HL-60 (cell line): ENCODE data around the gene DIP2C.

Source experiments
- GABPA ChIP-seq: IDR thresholded peaks from 2 replicates; pipeline ENCODE4 v1.6.1; 2012; ENCODE audit warnings: low read depth
- POLR2AphosphoS5 ChIP-seq: IDR thresholded peaks from 2 replicates; pipeline ENCODE4 v1.6.1; 2012; ENCODE audit warnings: low read depth
- TF ChIP-seq, protein P1 (sequence below): IDR thresholded peaks from one replicate; pipeline ENCODE4 v1.5.1; 2011; ENCODE audit warnings: low read length, control low read depth, inconsistent platforms; ENCODE audit not compliant: insufficient read depth
- TF ChIP-seq, protein P2 (sequence below): IDR thresholded peaks from 2 replicates; pipeline ENCODE4 v1.6.1; 2012; ENCODE audit warnings: low read depth; ENCODE audit not compliant: insufficient replicate concordance

DNA sequence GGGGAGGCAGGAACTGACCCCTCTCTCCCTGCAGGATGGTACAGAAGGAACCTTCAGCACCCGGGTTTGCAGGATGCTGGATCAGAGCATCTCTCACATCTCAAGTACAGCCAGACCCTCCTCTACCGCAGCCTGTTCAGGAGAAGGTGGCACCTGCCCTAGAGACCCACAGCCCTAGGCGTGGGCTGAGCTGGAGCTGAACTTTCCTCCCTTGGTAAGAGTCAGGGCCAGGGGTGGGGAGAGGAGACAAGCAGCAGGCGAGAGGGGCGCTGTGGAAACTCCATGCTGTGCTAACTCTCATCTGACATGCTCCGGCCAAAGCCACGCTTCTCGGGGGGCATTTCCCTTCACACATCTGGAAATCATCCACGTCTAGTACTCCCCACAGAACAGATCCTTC is 154.4 kb downstream of the DIP2C start:
- TF ChIP-seq POLR2AphosphoS5 = no peak
- TF ChIP-seq, protein P1, sequence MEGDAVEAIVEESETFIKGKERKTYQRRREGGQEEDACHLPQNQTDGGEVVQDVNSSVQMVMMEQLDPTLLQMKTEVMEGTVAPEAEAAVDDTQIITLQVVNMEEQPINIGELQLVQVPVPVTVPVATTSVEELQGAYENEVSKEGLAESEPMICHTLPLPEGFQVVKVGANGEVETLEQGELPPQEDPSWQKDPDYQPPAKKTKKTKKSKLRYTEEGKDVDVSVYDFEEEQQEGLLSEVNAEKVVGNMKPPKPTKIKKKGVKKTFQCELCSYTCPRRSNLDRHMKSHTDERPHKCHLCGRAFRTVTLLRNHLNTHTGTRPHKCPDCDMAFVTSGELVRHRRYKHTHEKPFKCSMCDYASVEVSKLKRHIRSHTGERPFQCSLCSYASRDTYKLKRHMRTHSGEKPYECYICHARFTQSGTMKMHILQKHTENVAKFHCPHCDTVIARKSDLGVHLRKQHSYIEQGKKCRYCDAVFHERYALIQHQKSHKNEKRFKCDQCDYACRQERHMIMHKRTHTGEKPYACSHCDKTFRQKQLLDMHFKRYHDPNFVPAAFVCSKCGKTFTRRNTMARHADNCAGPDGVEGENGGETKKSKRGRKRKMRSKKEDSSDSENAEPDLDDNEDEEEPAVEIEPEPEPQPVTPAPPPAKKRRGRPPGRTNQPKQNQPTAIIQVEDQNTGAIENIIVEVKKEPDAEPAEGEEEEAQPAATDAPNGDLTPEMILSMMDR = no peak
- TF ChIP-seq, protein P2, sequence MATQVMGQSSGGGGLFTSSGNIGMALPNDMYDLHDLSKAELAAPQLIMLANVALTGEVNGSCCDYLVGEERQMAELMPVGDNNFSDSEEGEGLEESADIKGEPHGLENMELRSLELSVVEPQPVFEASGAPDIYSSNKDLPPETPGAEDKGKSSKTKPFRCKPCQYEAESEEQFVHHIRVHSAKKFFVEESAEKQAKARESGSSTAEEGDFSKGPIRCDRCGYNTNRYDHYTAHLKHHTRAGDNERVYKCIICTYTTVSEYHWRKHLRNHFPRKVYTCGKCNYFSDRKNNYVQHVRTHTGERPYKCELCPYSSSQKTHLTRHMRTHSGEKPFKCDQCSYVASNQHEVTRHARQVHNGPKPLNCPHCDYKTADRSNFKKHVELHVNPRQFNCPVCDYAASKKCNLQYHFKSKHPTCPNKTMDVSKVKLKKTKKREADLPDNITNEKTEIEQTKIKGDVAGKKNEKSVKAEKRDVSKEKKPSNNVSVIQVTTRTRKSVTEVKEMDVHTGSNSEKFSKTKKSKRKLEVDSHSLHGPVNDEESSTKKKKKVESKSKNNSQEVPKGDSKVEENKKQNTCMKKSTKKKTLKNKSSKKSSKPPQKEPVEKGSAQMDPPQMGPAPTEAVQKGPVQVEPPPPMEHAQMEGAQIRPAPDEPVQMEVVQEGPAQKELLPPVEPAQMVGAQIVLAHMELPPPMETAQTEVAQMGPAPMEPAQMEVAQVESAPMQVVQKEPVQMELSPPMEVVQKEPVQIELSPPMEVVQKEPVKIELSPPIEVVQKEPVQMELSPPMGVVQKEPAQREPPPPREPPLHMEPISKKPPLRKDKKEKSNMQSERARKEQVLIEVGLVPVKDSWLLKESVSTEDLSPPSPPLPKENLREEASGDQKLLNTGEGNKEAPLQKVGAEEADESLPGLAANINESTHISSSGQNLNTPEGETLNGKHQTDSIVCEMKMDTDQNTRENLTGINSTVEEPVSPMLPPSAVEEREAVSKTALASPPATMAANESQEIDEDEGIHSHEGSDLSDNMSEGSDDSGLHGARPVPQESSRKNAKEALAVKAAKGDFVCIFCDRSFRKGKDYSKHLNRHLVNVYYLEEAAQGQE = no peak
- TF ChIP-seq GABPA = no peak
